ENCODE data around the gene GSE1.

DNA sequence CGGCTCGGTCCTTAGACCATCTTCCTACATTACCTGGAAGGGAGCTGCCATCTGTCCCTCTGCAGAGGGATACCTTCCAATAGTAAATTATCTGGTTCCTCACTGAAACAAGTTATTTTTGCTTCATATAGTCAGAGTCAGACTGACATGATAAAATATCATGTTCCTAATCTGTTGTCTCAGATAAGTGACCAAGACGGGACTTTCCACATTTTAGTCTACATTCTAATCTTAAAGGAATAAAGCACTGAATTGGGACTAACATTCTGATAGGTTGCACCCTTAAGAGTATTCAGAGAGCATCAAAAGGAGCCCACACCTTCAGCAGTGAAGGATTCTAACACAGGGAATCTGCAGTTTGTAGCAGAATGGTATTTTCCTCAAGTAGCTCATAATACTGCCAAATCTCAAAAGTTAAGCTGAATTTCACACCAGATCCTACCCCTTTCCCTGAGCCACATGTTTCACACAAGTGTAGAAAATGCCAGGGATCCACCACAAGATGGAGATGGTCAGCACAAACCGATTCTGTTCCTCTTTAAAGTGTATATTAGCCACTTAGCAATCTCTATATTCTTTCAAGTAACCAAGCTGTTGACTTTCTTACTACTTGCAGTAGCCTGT lies 62.2 kb downstream of the GSE1 start:
- no peak for TF ChIP-seq MTA3 (CRISPR knock-in tag; IDR thresholded peaks at IDR 0.05)
- TF ChIP-seq NFE2 (CRISPR knock-in tag; IDR thresholded peaks at IDR 0.05), result no peak
- TF ChIP-seq ZFP36L2 (CRISPR knock-in tag; IDR thresholded peaks at IDR 0.05), result no peak
